Neural progenitor cell (in vitro differentiated cells): ENCODE results near the gene PRPH. TPM values are rescaled to one million over a fixed set of nuclear protein-coding genes. Genes with fewer than 3 reads are reported as not detected.
A peak's percentile ranks its signal among the peaks of the same experiment; 100 is the strongest.
"Not testable (repeated sequence)": the region's sequence is repeated elsewhere in the genome, so short reads cannot be mapped to it uniquely, and the experiment has no call there.

Experiments used
- DNase-seq: peaks from one replicate; pipeline ENCODE4 v3.0.0-alpha.2; 2016; ENCODE audit warnings: low spot score
- H2AFZ ChIP-seq: fragments of 200-600 bp; sonication (generic); replicated peaks from 2 replicates; pipeline ENCODE4 v1.6.1; 2016; ENCODE audit warnings: antibody characterized with exemption
- H3F3A ChIP-seq: fragments of 200-600 bp; sonication (generic); 2 replicates; pipeline ENCODE4 v1.6.1; 2016; ENCODE audit warnings: antibody characterized with exemption, low read depth
- H3K27ac ChIP-seq: fragments of 200-600 bp; sonication (generic); 2 replicates; pipeline ENCODE4 v1.5.1; 2016; ENCODE audit warnings: mild to moderate bottlenecking
- H3K27me3 ChIP-seq: fragments of 200-600 bp; sonication (generic); 2 replicates; pipeline ENCODE4 v1.6.1; 2016; ENCODE audit warnings: mild to moderate bottlenecking, moderate library complexity
- H3K36me3 ChIP-seq: fragments of 200-600 bp; sonication (generic); 2 replicates; pipeline ENCODE4 v1.5.1; 2016
- H3K4me1 ChIP-seq: fragments of 200-600 bp; sonication (generic); 2 replicates; pipeline ENCODE4 v1.6.1; 2016; ENCODE audit warnings: mixed run types
- H3K4me2 ChIP-seq: fragments of 200-600 bp; sonication (generic); 2 replicates; pipeline ENCODE4 v1.6.1; 2016
- H3K4me3 ChIP-seq: fragments of 200-600 bp; sonication (generic); 2 replicates; pipeline ENCODE4 v1.5.1; 2016
- H3K79me2 ChIP-seq: fragments of 200-600 bp; sonication (generic); 2 replicates; pipeline ENCODE4 v1.6.1; 2016; ENCODE audit warnings: low read depth
- H3K9ac ChIP-seq: fragments of 200-600 bp; sonication (generic); 2 replicates; pipeline ENCODE4 v1.6.1; 2016
- H3K9me3 ChIP-seq: fragments of 200-600 bp; sonication (generic); 2 replicates; pipeline ENCODE4 v1.5.1; 2016; ENCODE audit warnings: low read depth
- H4K20me1 ChIP-seq: fragments of 200-600 bp; sonication (generic); 2 replicates; pipeline ENCODE4 v1.6.1; 2016; ENCODE audit warnings: low read depth
- H3K27ac Mint-ChIP-seq: 3 replicates; pipeline ENCODE4 v1.8.0; 2021; ENCODE audit warnings: mixed read lengths
- H3K27me3 Mint-ChIP-seq: 2 replicates; pipeline ENCODE4 v1.8.0; 2022; ENCODE audit warnings: low read depth, mild to moderate bottlenecking, inconsistent platforms, moderate library complexity, mixed read lengths; ENCODE audit not compliant: insufficient read depth
- H3K36me3 Mint-ChIP-seq: 3 replicates; pipeline ENCODE4 v1.8.0; 2021; ENCODE audit warnings: mixed read lengths
- H3K4me1 Mint-ChIP-seq: 3 replicates; pipeline ENCODE4 v1.8.0; 2021; ENCODE audit warnings: mixed read lengths
- H3K4me3 Mint-ChIP-seq: 3 replicates; pipeline ENCODE4 v1.8.0; 2021; ENCODE audit warnings: mild to moderate bottlenecking, moderate library complexity, mixed read lengths
- H3K9me3 Mint-ChIP-seq: 3 replicates; pipeline ENCODE4 v1.8.0; 2020; ENCODE audit warnings: mixed read lengths
- EZH2 ChIP-seq: fragments of 200-600 bp; sonication (generic); IDR thresholded peaks from 2 replicates; pipeline ENCODE4 v1.6.1; 2017; ENCODE audit warnings: antibody characterized with exemption, mild to moderate bottlenecking, moderate library complexity
- EZH2phosphoT487 ChIP-seq: fragments of 200-600 bp; sonication (generic); IDR thresholded peaks from 2 replicates; pipeline ENCODE4 v1.6.1; 2017; ENCODE audit warnings: antibody characterized with exemption
- total RNA-seq: library from RNA; depleted of rRNA; stranded (reverse); fragments of >200 nt; gene quantifications from 2 replicates; pipeline ENCODE4 v1.2.3, GENCODE V29; 2015; ENCODE audit warnings: low replicate concordance
- TF ChIP-seq, protein P1 (sequence below): fragments of 200-600 bp; sonication (generic); IDR thresholded peaks from 2 replicates; pipeline ENCODE4 v1.5.1; 2017; ENCODE audit warnings: antibody characterized with exemption, mild to moderate bottlenecking

The PRPH gene
- total RNA-seq, 1 donor from 2014 or later, result not detected

DNA sequence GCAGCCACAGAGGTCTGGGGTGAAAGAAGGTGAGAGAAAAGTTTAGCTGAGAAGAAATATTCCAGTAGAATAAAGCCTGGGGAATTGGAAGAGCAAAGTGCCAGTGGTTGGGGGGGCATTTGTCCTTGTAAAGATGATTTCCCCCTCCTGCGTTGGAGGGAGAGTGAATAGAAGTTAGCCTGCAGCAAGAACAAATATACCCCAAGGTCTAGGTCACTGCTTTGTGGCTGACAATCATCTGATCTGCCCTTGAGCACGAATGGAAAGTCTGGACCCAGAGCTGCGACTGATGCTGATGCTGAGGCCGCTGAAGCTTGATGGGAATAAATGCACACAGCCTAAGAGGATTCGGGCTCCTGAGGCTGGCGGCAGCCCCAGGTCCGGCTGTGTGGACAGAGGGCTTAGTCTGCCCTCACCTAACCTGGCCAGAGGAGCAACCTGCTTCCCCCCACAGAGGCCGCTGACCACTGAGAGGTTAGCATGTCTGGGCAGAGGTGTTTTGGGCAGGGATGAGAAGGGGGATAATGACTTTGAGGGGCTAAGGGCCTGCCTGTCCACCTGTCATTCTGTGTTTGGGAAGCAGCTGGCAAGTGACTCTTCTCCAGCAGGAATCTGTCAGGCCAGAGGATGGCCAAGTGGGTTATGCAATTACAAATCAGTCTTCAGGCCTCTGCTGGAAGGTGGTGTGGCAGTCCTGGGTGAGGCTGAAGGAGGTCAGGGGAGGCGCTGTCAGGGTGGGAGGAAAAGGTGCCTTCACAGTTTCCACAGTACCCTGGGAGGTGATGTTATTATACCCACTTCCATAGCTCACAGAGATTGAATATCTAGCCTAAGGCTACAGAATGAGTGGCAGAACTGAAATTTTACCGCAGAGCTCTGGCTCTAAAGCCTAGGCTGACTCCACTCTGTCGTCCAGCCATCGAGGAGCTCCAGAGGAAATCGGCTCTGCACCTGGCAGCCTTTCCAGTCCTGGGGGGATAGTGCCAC lies 18.4 kb upstream of the PRPH start:
- Histone ChIP-seq H3K4me2 (no peak overlapping the region), H3K9me3 (no peaks in the 10 kb centered on the region), H3K27ac (no peak overlapping the region), H3F3A (peaks cover 53% of the 10 kb centered on the region), H4K20me1 (peaks cover 15% of the 10 kb centered on the region), H3K4me1 (peaks cover 9% of the 10 kb centered on the region), H3K4me3 (no peak overlapping the region), H3K9ac (no peak overlapping the region), H3K36me3 (no peaks in the 10 kb centered on the region), H3K27me3 (no peaks in the 10 kb centered on the region), H3K79me2 (no peaks in the 10 kb centered on the region), H2AFZ (no peak overlapping the region)
- Mint-ChIP-seq H3K36me3 (peaks cover 6% of the 10 kb centered on the region), H3K27me3 (peaks cover 10% of the 10 kb centered on the region), H3K9me3 (no peaks in the 10 kb centered on the region), H3K27ac (no peak overlapping the region), H3K4me3 (no peak overlapping the region), H3K4me1 (peaks cover 34% of the 10 kb centered on the region)
- TF ChIP-seq EZH2phosphoT487 (no peak), EZH2 (no peak)
- TF ChIP-seq, protein P1, sequence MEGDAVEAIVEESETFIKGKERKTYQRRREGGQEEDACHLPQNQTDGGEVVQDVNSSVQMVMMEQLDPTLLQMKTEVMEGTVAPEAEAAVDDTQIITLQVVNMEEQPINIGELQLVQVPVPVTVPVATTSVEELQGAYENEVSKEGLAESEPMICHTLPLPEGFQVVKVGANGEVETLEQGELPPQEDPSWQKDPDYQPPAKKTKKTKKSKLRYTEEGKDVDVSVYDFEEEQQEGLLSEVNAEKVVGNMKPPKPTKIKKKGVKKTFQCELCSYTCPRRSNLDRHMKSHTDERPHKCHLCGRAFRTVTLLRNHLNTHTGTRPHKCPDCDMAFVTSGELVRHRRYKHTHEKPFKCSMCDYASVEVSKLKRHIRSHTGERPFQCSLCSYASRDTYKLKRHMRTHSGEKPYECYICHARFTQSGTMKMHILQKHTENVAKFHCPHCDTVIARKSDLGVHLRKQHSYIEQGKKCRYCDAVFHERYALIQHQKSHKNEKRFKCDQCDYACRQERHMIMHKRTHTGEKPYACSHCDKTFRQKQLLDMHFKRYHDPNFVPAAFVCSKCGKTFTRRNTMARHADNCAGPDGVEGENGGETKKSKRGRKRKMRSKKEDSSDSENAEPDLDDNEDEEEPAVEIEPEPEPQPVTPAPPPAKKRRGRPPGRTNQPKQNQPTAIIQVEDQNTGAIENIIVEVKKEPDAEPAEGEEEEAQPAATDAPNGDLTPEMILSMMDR, result no peak
- DNase-seq, result no peak

DNA sequence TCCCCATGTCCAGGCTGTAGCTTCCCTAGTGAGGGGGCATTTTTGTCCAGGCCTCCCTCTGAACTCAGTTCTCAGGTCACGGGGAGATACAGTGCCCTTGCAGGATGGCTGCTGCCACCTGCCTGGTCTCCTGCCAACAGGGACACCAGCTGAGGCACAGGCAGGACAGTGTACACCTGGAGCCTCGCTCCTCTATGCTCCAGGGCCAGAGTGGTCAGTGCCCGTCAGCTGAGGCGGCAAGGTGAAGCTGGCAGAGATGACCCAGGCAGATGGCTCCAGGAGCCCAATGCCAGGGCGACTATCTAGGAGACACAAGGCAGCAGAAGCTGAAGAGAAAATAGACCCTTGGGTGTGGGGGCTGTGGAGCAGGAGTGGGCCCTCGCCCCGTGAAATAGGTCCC lies 17.5 kb upstream of the PRPH start:
- H3K27me3 Mint-ChIP-seq, result peaks cover 10% of the 10 kb centered on the region
- H3K79me2 ChIP-seq, result no peaks in the 10 kb centered on the region
- H3K9me3 Mint-ChIP-seq, result no peaks in the 10 kb centered on the region
- no peak overlapping the region for H3K27ac Mint-ChIP-seq
- H3K36me3 ChIP-seq, result no peaks in the 10 kb centered on the region
- DNase-seq, result no peak
- H3K27ac ChIP-seq, result no peak overlapping the region
- H3K4me1 ChIP-seq, result peaks cover 10% of the 10 kb centered on the region
- no peak overlapping the region for H3K4me3 ChIP-seq
- H3K36me3 Mint-ChIP-seq, result peaks cover 6% of the 10 kb centered on the region
- no peak for TF ChIP-seq EZH2phosphoT487
- no peak for TF ChIP-seq EZH2
- TF ChIP-seq, protein P1, result no peak
- no peaks in the 10 kb centered on the region for H3K9me3 ChIP-seq
- H3K4me3 Mint-ChIP-seq, result peak overlapping the region; percentile 30
- no peaks in the 10 kb centered on the region for H3K27me3 ChIP-seq
- peaks cover 53% of the 10 kb centered on the region for H3F3A ChIP-seq
- peaks cover 39% of the 10 kb centered on the region for H3K4me1 Mint-ChIP-seq
- H3K9ac ChIP-seq, result no peak overlapping the region
- no peak overlapping the region for H3K4me2 ChIP-seq
- peaks cover 9% of the 10 kb centered on the region for H4K20me1 ChIP-seq
- H2AFZ ChIP-seq, result no peak overlapping the region

DNA sequence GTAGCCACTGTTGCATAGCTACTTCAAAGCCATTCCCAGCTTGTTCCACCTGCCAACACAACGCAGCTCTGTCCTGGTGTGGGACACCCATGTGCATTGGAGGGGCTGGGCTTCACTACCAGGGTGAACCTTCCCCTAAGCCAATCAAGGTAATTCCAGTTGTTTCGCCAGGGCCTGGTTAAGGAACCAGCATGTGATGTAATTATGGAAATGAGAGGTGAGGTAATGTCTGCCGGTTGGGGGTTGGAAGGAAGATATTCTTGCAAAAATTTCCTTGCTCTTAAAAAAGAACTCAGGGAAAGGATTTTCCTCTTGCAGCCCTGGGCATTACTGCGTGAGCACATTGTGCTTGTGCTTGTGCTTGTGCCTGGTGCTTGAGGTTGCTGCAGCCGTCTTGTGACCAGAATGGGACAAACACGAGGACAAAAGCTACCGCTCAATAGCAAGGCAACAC lies 15.2 kb upstream of the PRPH start:
- Histone ChIP-seq H2AFZ (no peak overlapping the region), H3F3A (peaks cover 38% of the 10 kb centered on the region), H3K9me3 (no peaks in the 10 kb centered on the region), H3K27me3 (no peaks in the 10 kb centered on the region), H3K36me3 (no peaks in the 10 kb centered on the region), H3K79me2 (no peaks in the 10 kb centered on the region), H3K27ac (no peak overlapping the region), H4K20me1 (no peaks in the 10 kb centered on the region), H3K4me3 (no peak overlapping the region), H3K4me1 (peaks cover 14% of the 10 kb centered on the region), H3K4me2 (no peak overlapping the region), H3K9ac (no peak overlapping the region)
- H3K4me1 Mint-ChIP-seq, result peaks cover 50% of the 10 kb centered on the region
- no peak overlapping the region for H3K27ac Mint-ChIP-seq
- H3K27me3 Mint-ChIP-seq, result peaks cover 7% of the 10 kb centered on the region
- no peaks in the 10 kb centered on the region for H3K36me3 Mint-ChIP-seq
- peak; percentile 45 for DNase-seq
- peaks cover under 1% of the 10 kb centered on the region for H3K9me3 Mint-ChIP-seq
- no peak overlapping the region for H3K4me3 Mint-ChIP-seq
- TF ChIP-seq EZH2phosphoT487 (no peak), EZH2 (no peak)
- TF ChIP-seq, protein P1, result no peak

DNA sequence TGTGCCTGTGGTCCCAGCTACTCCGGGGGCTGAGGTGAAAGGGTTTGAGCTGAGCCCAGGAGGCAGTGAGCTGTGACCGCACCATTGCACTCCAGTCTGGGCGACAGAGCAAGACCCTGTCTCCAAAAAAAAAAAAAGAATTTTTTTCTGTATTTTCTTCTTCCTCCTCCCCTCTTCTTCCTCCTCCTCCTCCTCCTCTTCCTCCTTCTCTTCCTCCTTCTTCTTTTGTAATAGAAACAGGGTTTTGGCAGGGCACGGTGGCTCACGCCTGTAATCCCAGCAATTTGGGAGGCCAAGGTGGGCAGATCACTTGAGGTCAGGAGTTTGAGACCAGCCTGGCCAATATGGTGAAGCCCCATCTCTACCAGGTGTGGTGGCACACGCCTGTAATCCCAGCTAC lies 14.4 kb upstream of the PRPH start:
- not testable (repeated sequence) for H3K9me3 ChIP-seq, H3K4me2 ChIP-seq, H3K36me3 ChIP-seq, H3K4me3 ChIP-seq, H3K27me3 Mint-ChIP-seq, H3K27ac ChIP-seq, H3K4me3 Mint-ChIP-seq, H2AFZ ChIP-seq, H3K27me3 ChIP-seq, H3K9ac ChIP-seq, H3K27ac Mint-ChIP-seq, H3K36me3 Mint-ChIP-seq, DNase-seq, H3K79me2 ChIP-seq, H3K9me3 Mint-ChIP-seq, H4K20me1 ChIP-seq
- H3K4me1 Mint-ChIP-seq, result peaks cover 51% of the 10 kb centered on the region
- Histone ChIP-seq H3F3A (peaks cover 29% of the 10 kb centered on the region), H3K4me1 (peaks cover 14% of the 10 kb centered on the region)
